ENCODE results near the gene DBF4.
"Not testable (repeated sequence)": the region's sequence is repeated elsewhere in the genome, so short reads cannot be mapped to it uniquely, and the experiment has no call there.

Gene DBF4, protein sequence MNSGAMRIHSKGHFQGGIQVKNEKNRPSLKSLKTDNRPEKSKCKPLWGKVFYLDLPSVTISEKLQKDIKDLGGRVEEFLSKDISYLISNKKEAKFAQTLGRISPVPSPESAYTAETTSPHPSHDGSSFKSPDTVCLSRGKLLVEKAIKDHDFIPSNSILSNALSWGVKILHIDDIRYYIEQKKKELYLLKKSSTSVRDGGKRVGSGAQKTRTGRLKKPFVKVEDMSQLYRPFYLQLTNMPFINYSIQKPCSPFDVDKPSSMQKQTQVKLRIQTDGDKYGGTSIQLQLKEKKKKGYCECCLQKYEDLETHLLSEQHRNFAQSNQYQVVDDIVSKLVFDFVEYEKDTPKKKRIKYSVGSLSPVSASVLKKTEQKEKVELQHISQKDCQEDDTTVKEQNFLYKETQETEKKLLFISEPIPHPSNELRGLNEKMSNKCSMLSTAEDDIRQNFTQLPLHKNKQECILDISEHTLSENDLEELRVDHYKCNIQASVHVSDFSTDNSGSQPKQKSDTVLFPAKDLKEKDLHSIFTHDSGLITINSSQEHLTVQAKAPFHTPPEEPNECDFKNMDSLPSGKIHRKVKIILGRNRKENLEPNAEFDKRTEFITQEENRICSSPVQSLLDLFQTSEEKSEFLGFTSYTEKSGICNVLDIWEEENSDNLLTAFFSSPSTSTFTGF

DNA sequence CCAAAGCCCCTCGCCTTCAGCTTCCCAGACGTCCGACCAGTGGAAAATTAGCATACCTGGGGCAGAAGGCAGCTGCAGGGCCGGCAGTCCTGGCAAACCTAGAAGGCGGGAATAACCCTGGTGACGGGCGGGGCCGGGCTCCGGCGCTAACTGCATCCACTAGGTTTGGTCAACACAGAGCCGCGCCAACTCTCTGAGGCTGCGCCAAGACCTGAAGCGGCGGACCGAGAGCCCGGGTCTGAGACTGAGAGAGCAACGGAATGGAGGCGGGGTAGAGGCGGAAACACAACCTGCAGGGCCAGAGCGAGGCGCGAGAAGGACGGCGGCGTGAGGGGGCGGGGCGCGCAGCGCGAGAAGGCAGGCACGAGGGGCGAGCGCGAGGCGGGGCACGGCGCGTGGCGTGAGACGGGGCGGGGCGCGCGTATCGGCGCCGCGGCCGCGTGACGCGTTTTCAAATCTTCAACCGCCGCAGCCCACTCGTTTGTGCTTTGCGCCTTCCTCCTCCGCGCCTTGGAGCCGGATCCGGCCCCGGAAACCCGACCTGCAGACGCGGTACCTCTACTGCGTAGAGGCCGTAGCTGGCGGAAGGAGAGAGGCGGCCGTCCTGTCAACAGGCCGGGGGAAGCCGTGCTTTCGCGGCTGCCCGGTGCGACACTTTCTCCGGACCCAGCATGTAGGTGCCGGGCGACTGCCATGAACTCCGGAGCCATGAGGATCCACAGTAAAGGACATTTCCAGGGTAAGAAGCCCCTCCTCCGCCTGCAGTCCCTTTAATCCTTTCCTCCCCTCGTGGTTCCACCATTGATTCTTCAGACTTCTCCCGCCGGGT is at the start of gene DBF4, which contains the start of gene SLC25A40:
TSS of gene DBF4 (plus strand) at position 454 of the 829 bp plus-strand sequence. CDS start at position 694, 240 bp downstream.
TSS of gene SLC25A40 (minus strand) at position 321 of the 829 bp plus-strand sequence. CDS start 17,633 bp downstream, outside the sequence.
- DNase-seq (ENCODE audit: low read depth in 2 of 2), result peak; percentile 75 to 81

DNA sequence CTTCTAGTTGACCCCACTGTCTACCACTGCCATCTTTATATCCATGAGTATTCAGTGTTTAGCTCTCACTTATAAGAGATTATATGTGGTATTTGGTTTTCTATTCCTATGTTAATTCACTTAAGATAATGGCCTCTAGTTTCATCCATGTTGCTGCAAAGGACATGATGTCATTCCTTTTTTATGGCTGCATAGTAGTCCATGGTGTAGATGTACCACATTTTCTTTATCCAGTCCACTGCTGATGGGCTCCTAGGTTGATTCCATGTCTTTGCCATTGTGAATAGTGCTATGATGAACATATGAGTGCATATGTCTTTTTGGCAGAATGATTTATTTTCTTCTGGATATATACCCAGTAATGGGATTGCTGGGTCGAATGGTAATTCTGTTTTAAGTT is 47.9 kb upstream of the DBF4 start:
- DNase-seq (ENCODE audit: low read depth in 2 of 2), result not testable (repeated sequence)

DNA sequence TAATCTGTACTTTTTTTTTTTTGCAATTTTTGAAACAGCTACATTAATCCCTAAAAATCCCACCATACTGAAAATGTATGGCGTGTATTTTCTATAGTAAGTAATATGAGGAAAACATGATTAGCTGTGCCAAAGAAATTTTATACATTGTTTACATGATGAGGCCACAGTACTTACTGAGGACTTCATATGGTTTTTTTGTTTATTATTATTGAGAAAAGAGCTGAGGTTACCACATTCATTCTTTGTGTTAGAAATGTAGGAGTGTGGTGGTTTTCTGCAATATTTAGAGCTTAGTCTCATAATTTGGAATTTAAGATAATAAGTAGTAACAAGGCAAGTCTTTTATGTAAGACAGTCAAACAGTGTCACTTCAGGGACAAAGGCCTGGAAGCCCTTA is 45.2 kb upstream of the DBF4 start:
- no peak for DNase-seq (ENCODE audit: low read depth in 2 of 2)

DNA sequence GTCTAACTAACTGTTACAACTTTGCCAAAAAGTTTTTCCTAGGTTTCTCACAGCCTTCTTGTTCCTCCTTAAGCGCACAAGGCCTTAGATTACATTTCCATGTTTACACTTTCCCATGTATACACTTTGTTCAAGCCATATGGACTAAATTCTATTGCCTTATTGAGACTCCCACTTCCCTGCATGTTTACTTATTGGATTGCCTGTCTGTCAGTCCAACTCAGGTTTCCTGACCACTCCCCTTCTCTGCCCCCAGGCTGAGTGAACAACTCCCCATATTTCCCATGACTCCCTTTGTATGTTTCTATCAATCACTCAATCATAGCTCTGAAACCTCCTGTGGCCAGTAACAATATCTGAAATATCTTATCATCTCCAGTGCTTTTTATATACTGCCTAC is 43.2 kb upstream of the DBF4 start:
- no peak for DNase-seq (ENCODE audit: low read depth in 2 of 2)

DNA sequence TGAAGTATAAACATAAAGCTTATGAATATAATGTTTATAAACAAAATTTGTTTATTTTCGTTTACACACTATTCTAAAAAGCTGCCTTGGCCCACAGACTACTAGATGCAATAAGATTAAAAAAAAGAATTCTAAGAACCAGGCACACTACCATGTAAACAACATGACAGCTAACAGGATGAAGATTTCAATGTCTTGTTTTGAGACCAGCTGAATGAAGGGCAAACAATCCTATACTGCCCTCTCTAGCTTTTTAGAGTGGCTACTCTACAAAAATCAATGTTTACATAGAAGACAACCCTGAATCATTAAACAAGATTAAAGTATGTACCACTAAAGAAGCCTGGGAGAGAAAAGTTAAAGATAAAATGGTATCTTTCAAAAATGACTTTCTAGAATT is 38.7 kb upstream of the DBF4 start:
- no peak for DNase-seq (ENCODE audit: low read depth in 2 of 2)

DNA sequence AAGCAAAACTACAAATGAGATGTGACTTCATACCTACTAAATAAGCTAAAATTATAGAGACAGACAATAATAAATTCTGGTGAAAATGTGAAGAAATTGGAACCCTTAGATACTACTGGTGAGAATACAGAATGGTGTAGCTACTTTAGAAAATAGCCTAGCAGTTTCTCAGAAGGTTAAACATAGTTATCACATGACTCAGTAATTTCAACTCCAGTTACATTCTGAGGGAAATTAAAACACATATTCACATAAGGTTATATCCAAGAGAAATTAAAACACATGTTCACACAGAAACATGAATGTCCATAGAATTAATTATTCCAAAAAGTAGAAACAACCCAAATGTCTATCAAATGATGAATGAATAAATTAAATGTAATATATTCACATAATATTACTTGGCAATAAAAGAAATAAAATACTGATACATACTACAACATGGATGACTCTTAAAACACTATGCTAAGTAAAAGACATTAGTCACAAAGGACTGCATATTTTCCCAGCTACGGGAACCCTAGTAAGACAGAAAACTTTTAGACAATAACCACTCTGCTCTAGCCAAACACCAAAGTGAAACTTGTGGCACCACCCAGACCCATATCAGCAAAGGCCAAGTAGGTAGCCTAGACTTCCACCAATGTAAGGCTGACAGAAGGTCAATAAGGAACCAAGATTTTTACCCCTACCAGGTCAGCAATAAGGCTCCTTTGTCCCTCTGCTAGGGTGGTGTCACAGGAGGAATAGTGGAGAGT is 25.3 kb upstream of the DBF4 start:
- no peak for DNase-seq (ENCODE audit: low read depth in 2 of 2)

DNA sequence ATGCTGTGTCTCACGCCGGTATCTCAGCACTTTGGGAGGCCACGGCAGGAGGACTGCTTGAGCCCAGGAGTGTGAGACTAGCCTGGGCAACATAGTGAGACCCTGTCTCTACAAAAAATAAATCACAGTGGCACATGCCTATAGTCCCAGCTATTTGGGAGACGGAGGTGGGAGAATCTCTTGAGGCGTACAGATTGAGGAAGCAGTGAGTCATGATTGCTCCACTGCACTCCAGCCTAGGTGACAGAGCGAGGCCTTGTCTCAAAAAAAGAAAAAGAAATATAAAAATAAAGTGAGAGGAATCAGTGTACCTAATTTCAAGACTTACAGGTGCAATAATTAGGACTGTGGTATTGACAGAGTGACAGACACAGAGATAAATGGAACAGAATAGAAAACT is 24.0 kb upstream of the DBF4 start:
- DNase-seq (ENCODE audit: low read depth in 2 of 2), result no peak

DNA sequence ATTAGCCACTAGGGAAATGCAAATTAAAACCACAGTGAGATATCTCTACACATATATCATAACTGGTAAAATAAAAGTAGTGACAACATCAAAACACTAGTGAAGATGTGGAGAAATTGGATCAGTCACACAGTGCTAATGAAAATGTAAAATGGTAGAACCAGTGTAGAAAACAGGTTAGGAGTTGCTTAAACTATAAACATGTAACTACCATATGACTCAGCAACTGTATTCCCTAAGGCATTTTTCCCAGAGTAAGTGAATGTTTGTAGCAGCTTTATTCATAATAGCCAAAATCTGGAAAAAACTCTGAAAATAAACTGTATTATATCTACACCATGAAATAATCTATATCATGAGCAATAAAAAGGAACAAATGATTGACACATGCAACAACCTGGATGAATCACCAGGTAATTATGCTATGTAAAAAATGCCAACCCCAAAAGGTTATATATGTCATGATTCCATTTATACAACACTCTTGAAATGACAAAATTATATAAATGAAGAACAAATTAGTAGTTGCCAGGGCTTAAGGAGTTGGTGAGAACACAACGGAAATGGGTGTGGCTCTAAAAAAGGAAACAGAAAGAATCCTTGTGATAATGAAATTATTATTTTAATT is 22.9 kb upstream of the DBF4 start:
- no peak for DNase-seq (ENCODE audit: low read depth in 2 of 2)

DNA sequence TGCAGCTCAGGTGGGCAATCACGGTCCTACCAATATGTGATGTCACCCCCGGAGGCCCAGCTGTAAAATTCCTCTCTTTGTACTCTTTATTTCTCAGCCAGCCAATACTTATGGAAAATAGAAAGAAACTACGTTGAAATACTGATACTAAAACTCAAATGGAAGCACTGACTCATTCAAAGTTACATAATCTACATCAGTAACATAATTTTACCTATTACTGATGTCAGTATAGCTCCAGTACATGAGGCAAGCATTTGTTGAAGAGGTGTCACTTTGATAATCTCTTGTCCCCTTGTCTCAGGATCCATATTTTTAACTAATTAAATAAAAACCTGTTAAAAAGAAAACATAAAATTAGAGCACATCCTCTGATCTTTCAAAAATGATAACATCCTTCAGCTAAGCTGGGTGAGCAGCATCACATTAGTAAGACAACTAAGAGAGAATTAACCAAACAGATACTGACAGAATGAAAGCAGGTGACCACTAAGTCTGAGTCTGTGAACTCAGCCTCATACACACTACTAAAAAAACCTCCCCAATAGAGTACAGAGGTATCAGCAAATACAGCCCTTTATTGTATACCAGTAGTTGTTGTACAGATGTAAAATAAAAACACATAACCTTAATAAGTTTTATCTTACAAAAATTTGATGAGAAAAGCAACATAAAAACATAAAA is 17.7 kb upstream of the DBF4 start:
- DNase-seq (ENCODE audit: low read depth in 2 of 2), result no peak

DNA sequence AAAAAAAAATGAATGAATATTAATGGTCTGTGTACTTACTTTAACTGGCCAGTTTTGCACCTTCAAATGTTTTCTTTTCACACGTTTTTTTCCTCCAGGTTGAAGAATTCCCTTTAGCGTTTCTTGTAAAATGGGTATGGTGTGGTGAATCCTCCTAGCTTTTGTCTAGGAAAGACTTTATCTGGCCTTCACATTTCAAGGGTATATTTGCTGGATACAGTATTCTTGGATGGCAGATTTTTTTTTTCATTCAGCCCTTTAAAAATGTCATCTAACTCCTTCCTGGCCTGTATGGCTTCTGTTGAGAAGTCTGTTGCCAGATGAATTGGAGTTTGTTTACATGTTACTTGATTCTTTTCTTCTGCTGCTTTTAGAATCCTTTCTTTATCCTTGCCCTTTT is 10.2 kb upstream of the DBF4 start:
- no peak for DNase-seq (ENCODE audit: low read depth in 2 of 2)

DNA sequence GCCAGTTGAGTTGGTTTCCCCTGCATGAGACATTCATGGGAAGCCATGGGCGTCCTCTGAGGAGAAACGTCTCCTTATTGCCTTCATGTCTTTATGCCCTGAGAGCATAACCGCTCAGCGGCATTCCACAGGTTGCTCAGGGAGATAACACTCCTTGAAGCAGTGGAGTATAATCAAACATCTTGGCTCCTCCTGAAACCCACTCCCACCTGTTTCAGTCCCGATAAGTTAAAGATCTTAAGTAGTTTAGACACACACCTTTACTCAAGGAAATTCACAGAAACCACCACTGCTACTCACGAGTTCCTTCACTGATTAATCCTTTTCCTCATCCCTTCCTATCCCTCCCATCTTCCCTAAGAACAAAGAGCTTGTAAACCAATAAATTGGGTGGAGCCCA is 9.8 kb upstream of the DBF4 start:
- not testable (repeated sequence) for DNase-seq (ENCODE audit: low read depth in 2 of 2)

DNA sequence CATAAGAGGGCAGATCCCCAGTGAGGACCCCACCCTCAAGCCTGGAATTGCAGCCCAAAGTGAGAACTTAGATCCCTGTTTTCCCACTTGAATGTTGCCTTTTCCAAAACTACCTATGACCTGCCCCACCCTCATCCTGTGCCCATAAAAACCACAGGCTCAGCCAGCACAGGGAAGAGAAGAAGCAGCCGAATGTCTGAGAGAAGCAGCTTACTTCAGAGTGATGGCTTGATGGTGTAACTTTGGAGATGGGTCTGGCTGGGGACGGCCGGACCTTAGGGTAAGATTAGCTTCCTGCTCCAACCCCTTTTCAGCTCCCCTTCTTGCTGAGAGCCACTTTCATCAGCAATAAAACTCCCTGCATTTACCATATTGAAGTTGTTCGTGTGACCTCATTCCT is 5.8 kb upstream of the DBF4 start:
- no peak for DNase-seq (ENCODE audit: low read depth in 2 of 2)

DNA sequence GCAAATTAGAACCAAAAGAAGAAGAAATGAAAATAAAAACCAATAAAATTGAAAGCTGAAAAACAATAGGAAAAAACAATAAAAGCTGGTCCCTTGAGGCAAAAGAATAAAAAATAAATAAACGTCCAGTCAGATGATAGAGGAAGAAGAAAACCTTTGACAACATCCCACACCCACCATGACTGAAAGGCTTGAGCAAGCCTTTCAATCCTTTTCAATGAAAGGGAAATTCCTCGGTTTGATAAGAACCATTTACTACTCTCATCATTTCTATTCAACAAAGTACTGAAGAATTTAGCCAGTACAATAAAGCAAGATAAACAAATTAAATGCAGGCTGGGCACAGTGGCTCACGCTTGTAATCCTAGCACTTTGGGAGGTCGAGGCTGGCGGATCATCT is 3.9 kb upstream of the DBF4 start:
- no peak for DNase-seq (ENCODE audit: low read depth in 2 of 2)

DNA sequence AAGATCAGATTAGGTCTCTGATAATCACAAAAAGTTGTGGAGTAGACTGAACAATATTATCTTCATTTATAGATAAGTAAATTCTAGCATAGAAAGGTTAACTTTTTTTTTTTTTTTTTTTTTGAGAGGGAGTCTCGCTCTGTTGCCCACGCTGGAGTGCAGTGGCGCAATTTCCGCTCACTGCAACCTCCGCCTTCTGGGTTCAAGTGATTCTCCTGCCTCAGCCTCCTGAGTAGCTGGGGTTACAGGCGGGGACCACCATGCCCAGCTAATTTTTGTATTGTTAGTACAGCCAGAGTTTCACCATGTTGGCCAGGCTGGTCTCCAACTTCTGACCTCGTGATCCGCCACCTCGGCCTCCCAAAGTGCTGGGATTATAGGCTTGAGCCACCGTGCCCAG is 3.0 kb upstream of the DBF4 start:
- not testable (repeated sequence) for DNase-seq (ENCODE audit: low read depth in 2 of 2)

DNA sequence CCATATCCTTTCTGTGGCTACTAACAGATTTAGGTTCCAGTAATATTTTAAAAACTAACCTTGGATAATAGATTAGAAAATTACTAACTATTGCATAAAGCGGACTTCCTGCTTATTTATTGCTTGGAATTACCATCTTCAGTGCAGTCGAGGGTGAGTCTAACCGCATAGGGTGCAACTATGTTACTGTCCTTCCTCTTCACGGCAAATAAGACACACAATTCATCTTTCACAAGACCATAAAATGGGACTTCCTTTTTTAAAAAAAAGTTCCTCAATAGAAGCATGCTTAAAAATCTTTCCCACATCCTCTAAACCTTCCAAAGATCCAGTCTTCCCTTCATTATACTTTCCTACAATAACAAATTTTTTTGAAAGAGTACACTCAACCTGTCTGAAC is 2.2 kb upstream of the DBF4 start:
- DNase-seq (ENCODE audit: low read depth in 2 of 2), result no peak

DNA sequence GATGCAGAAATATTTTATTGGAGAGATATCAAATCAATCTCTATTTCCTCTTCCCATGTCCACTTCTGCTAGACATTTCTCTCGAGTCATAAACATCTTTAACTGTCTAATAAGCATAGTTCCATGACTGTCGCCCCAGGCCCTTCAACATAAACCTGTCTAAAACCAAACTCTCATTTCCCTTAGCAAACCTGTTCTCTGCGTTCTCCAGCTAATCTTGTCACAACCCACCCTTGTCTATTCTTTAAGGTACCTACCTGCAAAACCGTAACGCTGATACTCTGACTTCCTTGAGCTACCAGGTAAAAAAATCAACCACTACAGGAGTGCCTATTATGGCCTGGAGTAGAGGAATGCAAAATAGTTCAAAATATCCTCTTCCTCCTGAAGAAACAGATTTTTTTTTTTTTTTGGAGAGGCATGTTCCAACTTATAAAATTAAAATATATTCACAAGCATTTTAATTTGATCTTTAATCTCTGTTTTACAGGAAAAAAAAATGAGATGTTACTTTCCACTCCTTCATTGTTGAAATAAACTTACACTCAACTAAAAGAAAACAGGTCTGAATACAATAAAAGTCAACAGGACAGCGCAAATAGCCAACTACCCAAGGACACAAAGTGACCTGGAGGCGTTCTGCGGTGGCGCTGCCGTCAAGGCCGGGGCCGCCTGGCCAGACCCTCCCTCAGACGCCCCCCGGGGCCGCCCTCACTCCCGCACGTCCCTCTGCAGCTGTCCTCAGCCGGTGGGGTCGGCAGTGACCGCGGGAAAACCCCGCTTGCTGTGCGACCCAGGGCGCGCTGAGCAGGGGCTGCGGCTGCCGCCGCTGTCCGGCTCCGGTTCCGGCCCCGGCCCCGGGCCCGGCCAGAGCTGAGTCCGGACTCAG is 898 bp upstream of the DBF4 start:
- no peak for DNase-seq (ENCODE audit: low read depth in 2 of 2)

DNA sequence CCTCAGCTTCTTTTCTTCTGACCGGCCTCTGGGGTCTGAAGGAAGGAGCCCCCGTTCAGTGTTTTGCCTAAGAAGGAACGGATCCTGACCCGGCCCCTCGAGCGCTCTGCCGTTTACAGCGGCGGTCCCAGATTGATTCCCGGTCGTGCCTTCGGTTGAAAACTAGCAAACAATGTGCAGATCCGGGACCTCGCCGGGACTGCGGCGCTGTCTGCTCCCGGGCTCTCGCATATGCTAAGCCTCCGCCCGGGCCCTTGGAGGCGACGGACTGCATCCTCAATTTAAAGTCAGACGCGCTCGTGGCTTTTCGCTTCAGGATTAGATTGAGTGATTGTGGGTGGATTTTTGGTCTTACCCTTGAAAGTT is 559 bp downstream of the DBF4 start:
- DNase-seq (ENCODE audit: low read depth in 2 of 2), result no peak

DNA sequence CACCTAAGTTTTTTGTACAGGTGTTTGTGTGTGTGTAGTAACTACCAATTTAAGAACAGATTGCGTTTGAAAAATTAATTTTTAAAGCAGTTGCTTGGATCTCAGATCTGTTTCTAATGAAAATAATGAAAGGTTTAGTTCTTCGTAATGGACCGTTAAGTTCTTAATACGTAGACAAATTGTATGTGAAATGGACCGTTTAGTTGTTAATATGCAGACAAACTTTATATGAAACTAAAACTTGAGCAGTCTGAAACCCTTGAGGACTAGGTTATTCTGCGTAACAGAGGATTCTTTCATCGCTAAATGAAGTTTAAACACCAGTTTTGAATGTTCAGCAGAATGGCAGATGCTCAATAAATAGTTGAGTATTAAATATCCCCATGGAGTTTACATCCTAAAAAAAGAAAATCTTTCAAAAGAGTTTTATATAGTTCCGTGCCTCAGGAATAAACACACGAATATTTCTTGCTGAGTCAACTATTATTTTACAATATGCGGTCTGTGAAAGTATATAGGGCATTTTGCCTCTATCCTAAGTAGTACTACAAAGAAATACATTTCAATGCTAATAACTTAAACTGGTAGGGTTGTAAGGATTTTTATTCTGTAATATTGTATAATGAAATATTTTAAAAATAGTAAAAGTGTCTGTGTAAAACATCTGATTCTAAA is 1.2 kb downstream of the DBF4 start:
- no peak for DNase-seq (ENCODE audit: low read depth in 2 of 2)

DNA sequence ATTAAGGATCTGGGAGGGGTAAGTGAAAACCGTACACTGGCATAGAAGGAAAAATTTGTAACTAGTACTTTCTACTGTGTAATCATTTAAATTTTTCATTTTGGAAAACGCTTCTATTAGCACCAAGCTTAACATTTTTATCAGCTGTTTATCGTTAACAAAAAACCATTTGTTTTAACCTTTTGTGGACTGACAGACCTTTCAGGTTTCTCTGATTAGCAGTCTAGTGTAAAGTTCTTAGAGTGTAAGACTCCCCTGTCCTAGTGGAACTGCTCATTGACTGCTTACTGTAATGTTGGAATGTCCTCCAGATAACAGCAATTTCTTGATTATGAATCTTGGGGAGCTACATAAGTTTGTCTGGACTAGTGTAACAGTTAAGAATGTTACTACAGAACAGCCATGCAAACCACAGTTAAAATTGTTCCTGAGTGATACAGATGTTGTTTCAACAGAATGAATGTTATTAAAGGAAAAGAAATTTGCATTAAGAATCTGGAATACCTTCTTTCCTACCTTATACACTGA is 2.0 kb downstream of the DBF4 start:
- DNase-seq (ENCODE audit: low read depth in 2 of 2), result no peak
